PC-3 (cell line): ENCODE results near the gene C4orf50. TPM values are rescaled to one million over a fixed set of nuclear protein-coding genes. Genes with fewer than 3 reads are reported as not detected.

ENCODE experiments used
- ATAC-seq: fragments of 200-7000 bp; cut with Tn5 transposase; 2 replicates; pipeline ENCODE4 v1.9.1; 2020; ENCODE audit warnings: mild to moderate bottlenecking, moderate library complexity
- BruUV-seq: library from RNA; stranded (reverse); fragments of 400-500 nt; replicated peaks from 2 replicates; lab custom pipeline; 2021; lab: Mats Ljungman, UMichigan
- CTCF ChIA-PET: fragments of 300-600 bp; sonication (Branson Sonifier 250); formaldehyde crosslinking; loops from one replicate; lab custom pipeline; 2022; ENCODE audit warnings: antibody characterized with exemption; lab: Charles Lee
- POLR2A ChIA-PET: fragments of 300-600 bp; sonication (Branson Sonifier 250); formaldehyde crosslinking; loops from one replicate; lab custom pipeline; 2022; ENCODE audit warnings: antibody characterized with exemption; ENCODE audit not compliant: unreplicated experiment; lab: Charles Lee
- DNase-seq: peaks from one replicate; pipeline ENCODE4 v3.0.0-alpha.2; 2015
- H2AFZ ChIP-seq: fragments of 300-600 bp; sonication (generic); 2 replicates; pipeline ENCODE4 v1.6.0; 2016; ENCODE audit warnings: antibody characterized with exemption, low read length
- H3F3A ChIP-seq: fragments of 300-600 bp; sonication (generic); one replicate; pipeline ENCODE4 v1.6.0; 2017; ENCODE audit warnings: antibody characterized with exemption, low read length, control low read depth, mild to moderate bottlenecking; ENCODE audit not compliant: unreplicated experiment
- H3K27ac ChIP-seq: fragments of 300-600 bp; sonication (generic); 2 replicates; pipeline ENCODE4 v1.5.1; 2016; ENCODE audit warnings: mild to moderate bottlenecking, low read length
- H3K27me3 ChIP-seq: fragments of 300-600 bp; sonication (generic); 2 replicates; pipeline ENCODE4 v1.6.1; 2016; ENCODE audit warnings: low read length, mixed read lengths
- H3K36me3 ChIP-seq: fragments of 300-600 bp; sonication (generic); 2 replicates; pipeline ENCODE4 v1.6.1; 2016; ENCODE audit warnings: low read depth, mixed run types, low read length, mixed read lengths
- H3K4me1 ChIP-seq: fragments of 300-600 bp; sonication (generic); 2 replicates; pipeline ENCODE4 v1.5.1; 2016; ENCODE audit warnings: low read length; ENCODE audit not compliant: insufficient read depth
- H3K4me2 ChIP-seq: fragments of 300-600 bp; sonication (generic); 2 replicates; pipeline ENCODE4 v1.6.0; 2016; ENCODE audit warnings: low read length
- H3K4me3 ChIP-seq: fragments of 300-600 bp; sonication (generic); 2 replicates; pipeline ENCODE4 v1.5.1; 2016; ENCODE audit warnings: mild to moderate bottlenecking, low read length, mixed read lengths
- H3K79me2 ChIP-seq: fragments of 300-600 bp; sonication (generic); 2 replicates; pipeline ENCODE4 v1.6.1; 2017; ENCODE audit warnings: low read length, mixed read lengths
- H3K9ac ChIP-seq: fragments of 300-600 bp; sonication (generic); 2 replicates; pipeline ENCODE4 v1.6.0; 2016; ENCODE audit warnings: mild to moderate bottlenecking, low read length
- H3K9me2 ChIP-seq: fragments of 300-600 bp; sonication (generic); replicated peaks from 2 replicates; pipeline ENCODE4 v1.6.1; 2016; ENCODE audit warnings: mixed run types, low read length, mixed read lengths
- H3K9me3 ChIP-seq: fragments of 300-600 bp; sonication (generic); 2 replicates; pipeline ENCODE4 v1.6.1; 2016; ENCODE audit warnings: low read length, mixed read lengths
- H4K20me1 ChIP-seq: fragments of 300-600 bp; sonication (generic); 2 replicates; pipeline ENCODE4 v1.6.1; 2016; ENCODE audit warnings: low read length, mixed read lengths
- EZH2 ChIP-seq: fragments of 300-600 bp; sonication (generic); IDR thresholded peaks from one replicate; pipeline ENCODE4 v1.6.1; 2017; ENCODE audit warnings: antibody characterized with exemption, mild to moderate bottlenecking, low read length; ENCODE audit not compliant: unreplicated experiment
- EZH2phosphoT487 ChIP-seq: fragments of 300-600 bp; sonication (generic); IDR thresholded peaks from 2 replicates; pipeline ENCODE4 v1.6.1; 2018; ENCODE audit warnings: mild to moderate bottlenecking, antibody characterized with exemption, low read length, borderline replicate concordance
- intact Hi-C: fragments of 100-400 bp; cut with micrococcal nuclease; formaldehyde crosslinking; loops from 2 replicates; pipeline ENCODE4 v1.9.0; 2023
- total RNA-seq: library from RNA; depleted of rRNA; stranded (reverse); fragments of >200 nt; gene quantifications from 2 replicates; pipeline ENCODE4 v1.2.3, GENCODE V29; 2014
- TF ChIP-seq, protein P1 (sequence below): fragments of 300-600 bp; sonication (generic); conservative IDR thresholded peaks from 2 replicates; pipeline ENCODE4 v1.5.1; 2017; ENCODE audit warnings: antibody characterized with exemption, low read depth, mild to moderate bottlenecking, low read length

The C4orf50 gene
- total RNA-seq, 1 experiment from 2014 or later = not detected

DNA sequence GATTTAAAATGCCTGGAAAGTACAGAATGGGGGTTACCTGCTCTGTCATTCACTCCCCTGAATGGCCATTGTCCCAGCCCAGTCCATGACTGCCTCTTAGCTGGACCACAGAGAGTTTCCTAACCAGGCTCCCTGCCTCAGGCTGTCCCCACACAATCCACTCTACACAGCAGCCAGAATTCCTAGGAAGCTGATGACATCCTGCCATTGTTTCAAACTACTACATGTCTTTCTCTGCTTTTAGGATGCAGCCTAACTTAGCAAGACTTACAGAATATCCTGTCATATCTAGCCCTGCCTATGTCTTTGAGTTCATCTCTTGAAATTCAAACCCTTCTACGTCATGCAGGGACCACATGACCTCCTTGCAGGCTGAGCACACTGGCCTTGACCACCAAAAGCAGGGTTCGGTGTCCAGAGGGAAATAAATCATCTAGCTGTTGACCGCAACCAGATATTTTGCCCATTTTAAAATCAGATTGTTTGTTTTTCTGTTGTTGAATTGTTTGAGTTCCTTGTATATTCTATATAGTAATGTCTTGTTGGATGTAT, 109.3 kb downstream of the C4orf50 start:
- TF ChIP-seq EZH2 (no peak), EZH2phosphoT487 (no peak)
- TF ChIP-seq, protein P1, sequence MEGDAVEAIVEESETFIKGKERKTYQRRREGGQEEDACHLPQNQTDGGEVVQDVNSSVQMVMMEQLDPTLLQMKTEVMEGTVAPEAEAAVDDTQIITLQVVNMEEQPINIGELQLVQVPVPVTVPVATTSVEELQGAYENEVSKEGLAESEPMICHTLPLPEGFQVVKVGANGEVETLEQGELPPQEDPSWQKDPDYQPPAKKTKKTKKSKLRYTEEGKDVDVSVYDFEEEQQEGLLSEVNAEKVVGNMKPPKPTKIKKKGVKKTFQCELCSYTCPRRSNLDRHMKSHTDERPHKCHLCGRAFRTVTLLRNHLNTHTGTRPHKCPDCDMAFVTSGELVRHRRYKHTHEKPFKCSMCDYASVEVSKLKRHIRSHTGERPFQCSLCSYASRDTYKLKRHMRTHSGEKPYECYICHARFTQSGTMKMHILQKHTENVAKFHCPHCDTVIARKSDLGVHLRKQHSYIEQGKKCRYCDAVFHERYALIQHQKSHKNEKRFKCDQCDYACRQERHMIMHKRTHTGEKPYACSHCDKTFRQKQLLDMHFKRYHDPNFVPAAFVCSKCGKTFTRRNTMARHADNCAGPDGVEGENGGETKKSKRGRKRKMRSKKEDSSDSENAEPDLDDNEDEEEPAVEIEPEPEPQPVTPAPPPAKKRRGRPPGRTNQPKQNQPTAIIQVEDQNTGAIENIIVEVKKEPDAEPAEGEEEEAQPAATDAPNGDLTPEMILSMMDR = no peak
- no peaks in the 10 kb centered on the region for H3K9me2 ChIP-seq
- no peak overlapping the region for H3K27ac ChIP-seq
- no peak overlapping the region for H2AFZ ChIP-seq
- H4K20me1 ChIP-seq = no peaks in the 10 kb centered on the region
- DNase-seq = no peak
- H3K36me3 ChIP-seq = no peaks in the 10 kb centered on the region
- no peaks in the 10 kb centered on the region for H3F3A ChIP-seq
- intact Hi-C loops = no loop called here
- no peak for ATAC-seq
- H3K4me1 ChIP-seq = no peaks in the 10 kb centered on the region
- no peaks in the 10 kb centered on the region for H3K79me2 ChIP-seq
- H3K9me3 ChIP-seq = no peaks in the 10 kb centered on the region
- no peak overlapping the region for H3K9ac ChIP-seq
- H3K27me3 ChIP-seq = peaks cover 16% of the 10 kb centered on the region; the same call in 1 of the 2 replicates
- POLR2A ChIA-PET = no interaction called here
- no peak overlapping the region for H3K4me3 ChIP-seq
- no TSS peak for BruUV-seq
- CTCF ChIA-PET = no interaction called here
- H3K4me2 ChIP-seq = no peak overlapping the region

DNA sequence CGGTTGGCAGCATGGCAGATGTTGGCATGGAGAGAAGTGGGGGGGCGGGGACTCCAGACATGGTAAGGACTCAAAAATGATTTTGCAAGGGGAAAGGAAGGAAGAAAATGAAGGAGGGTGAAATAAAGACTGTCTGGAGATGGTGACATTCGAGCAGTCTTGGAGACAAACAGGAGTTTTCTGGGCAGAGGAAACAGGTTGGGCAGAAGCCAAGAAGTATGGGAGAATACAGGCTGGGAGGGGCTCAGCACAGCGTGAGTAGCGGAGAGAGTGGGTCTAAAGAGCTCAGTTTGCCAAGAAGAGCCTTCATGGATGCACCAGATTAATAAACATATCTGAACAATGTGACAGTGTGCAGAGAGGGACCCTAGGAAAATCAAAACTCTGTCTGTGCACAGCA, 112.0 kb downstream of the C4orf50 start:
- no peaks in the 10 kb centered on the region for H3K9me3 ChIP-seq
- intact Hi-C loops = no loop called here
- H3K4me2 ChIP-seq = no peak overlapping the region
- BruUV-seq = no TSS peak
- H3K4me3 ChIP-seq = no peak overlapping the region
- ATAC-seq (no peak), DNase-seq (no peak)
- no peaks in the 10 kb centered on the region for H3F3A ChIP-seq
- no peak overlapping the region for H3K27ac ChIP-seq
- no peaks in the 10 kb centered on the region for H4K20me1 ChIP-seq
- H3K9ac ChIP-seq = no peak overlapping the region
- H3K79me2 ChIP-seq = no peaks in the 10 kb centered on the region
- H3K9me2 ChIP-seq = no peaks in the 10 kb centered on the region
- no peaks in the 10 kb centered on the region for H3K36me3 ChIP-seq
- H2AFZ ChIP-seq = no peak overlapping the region
- POLR2A ChIA-PET = no interaction called here
- peaks cover 42% of the 10 kb centered on the region for H3K27me3 ChIP-seq
- TF ChIP-seq, protein P1 = no peak
- CTCF ChIA-PET = no interaction called here
- H3K4me1 ChIP-seq = no peaks in the 10 kb centered on the region

DNA sequence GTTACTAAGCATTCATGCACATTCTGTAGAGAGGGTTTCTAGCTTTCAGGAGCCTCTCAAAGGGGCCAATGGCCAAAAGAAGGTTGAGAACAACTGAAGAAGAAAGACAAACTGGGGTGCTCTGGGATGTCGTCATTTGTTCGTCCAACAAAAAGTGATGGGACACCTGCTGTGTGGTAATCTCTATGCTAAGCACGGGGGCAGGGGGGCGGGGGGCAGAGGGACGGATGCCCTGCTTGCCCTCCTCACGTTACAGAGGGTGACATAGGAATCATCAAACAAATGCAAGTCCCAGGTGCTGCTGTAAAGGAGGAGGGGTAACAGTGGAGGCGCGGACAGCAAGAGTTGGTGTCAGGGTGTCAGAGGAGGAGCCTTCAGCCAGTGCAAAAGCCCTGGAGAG, 112.5 kb downstream of the C4orf50 start:
- DNase-seq (no peak), ATAC-seq (no peak)
- H3K27ac ChIP-seq = no peak overlapping the region
- H3K79me2 ChIP-seq = no peaks in the 10 kb centered on the region
- H3K4me3 ChIP-seq = no peak overlapping the region
- no peaks in the 10 kb centered on the region for H3K9me3 ChIP-seq
- POLR2A ChIA-PET = no interaction called here
- CTCF ChIA-PET = no interaction called here
- H3K36me3 ChIP-seq = no peaks in the 10 kb centered on the region
- intact Hi-C loops = no loop called here
- peaks cover 46% of the 10 kb centered on the region for H3K27me3 ChIP-seq
- H4K20me1 ChIP-seq = no peaks in the 10 kb centered on the region
- H3K9me2 ChIP-seq = no peaks in the 10 kb centered on the region
- no peak overlapping the region for H2AFZ ChIP-seq
- no peak overlapping the region for H3K4me2 ChIP-seq
- H3K4me1 ChIP-seq = no peaks in the 10 kb centered on the region
- H3K9ac ChIP-seq = no peak overlapping the region
- no TSS peak for BruUV-seq
- no peak for TF ChIP-seq EZH2
- TF ChIP-seq EZH2phosphoT487 = no peak
- TF ChIP-seq, protein P1 = no peak
- H3F3A ChIP-seq = no peaks in the 10 kb centered on the region
